Stimulated activated CD4-positive, alpha-beta T cell treated with anti-CD3 and anti-CD28 coated beads, Interleukin-15, amount 100 ng/mL, for 1 hour (primary cell): ENCODE measurements around the gene AHCY.
A peak's percentile ranks its signal among the peaks of the same experiment; 100 is the strongest.
"Not testable (repeated sequence)": the region's sequence is repeated elsewhere in the genome, so short reads cannot be mapped to it uniquely, and the experiment has no call there.

Experiments used
- DNase-seq, 2 donors: peaks; one replicate each; pipeline ENCODE4 v3.0.0-alpha.2; 2020; ENCODE audit warnings: low read depth in 1 of 2, low spot score in 1 of 2

Gene AHCY

DNA sequence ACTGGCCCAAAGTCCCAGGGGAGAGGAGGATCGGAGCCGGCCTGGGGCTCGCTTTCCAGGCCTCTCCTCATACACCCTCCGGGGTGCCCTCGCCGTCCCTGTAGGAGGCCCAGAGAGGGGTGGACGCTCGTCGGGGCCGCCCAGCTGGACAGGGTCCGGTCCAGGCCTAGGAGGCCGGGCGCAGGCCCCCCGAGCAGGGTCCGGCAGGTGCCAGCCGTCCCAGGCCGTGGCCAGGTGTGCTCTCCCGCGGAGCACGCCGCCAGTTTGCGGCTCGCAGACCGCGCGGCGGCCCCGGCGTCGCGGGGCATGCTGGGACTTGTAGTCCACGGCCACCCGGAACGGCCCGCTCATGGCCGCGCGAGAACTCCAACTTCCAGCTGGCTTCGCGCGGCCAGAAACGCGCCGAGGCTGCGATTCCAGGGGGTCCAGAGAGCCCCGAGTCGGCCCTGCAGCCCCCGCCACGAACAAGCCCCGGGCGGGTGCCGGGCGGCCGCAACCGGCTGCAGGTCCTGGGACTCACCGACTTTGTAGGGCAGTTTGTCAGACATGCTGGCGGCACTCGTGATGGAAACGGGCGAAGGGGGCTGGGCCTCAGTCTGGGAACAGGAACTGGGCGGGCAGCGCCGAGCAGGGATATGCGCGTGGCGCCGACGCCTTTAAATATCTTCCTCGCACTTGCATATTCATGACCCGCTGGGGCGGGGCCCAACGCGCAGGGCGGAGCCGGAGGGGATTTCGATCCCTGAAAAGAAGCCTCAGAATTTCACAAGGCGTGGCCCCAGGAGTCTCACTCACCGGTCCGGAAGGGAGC, at the start of gene AHCY:
Gene AHCY (minus strand): TSS at position 633 of the 811 bp plus-strand sequence. CDS start 85 bp downstream, at position 548.
- DNase-seq = peak; percentile 80 to 87

- DNase-seq = no peak
Measured at GRCh38 chr20:34350095-34350494, 46.9 kb upstream of the AHCY start.

DNA sequence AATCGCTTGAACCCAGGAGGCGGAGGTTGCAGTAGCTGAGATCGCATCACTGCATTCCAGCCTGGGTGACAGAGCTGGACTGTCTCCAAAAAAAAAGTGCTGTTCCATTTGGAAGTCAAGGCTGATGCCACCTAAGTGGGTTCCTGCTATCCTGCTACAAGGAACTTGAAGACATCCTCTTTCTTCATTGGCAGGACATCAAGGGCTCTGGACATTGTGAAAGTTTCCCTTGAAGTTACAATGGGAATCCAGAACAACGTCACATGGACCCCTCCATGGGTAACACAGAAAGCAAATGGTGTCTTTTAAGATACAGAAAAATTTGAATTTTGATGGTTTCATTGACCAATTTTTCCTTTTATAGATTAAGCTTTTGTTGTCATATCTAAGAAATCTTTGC, 44.4 kb upstream of the AHCY start:
- DNase-seq = no peak

DNA sequence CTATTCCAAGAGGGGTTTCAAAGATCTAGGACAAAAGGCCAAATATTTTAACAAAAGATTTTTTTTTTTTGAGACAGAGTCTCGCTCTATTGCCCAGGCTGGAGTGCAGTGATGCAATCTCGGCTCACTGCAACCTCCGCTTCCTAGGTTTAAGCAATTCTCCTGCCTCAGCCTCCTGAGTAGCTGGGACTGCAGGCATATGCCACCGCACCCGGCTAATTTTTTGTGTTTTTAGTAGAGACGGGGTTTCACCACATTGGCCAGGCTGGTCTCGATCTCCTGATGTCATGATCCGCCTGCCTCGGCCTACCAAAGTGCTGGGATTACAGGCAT, 43.3 kb upstream of the AHCY start:
- DNase-seq = not testable (repeated sequence)

DNA sequence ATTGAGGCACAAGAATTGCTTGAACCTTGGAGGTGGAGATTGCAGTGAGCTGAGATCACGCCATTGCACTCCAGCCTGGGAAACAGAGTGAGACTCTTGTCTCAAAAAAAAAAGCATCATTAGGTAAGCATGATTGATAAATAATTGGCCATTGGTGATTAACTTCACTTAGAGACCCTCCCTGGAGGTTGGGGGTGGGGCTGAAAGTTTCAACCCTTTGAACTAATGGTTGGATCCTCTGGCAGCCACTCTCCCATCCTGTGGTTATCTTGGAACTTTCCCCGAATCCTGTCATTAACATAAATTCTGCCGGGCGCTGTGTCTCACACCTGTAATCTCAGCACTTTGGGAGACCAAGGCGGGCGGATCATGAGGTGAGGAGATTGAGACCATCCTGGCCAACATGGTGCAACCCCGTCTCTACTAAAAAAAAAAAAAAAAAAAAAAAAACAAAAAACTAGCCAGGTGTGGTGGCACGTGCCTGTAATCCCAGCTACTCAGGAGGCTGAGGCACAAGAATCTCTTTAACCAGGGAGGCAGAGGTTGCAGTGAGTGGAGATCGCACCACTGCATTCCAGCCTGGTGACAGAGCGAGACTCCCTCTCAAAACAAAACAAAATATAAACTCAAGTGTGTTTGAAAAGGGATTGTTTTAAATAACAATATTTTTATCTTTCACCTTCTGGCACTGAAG, 42.8 kb upstream of the AHCY start:
- DNase-seq = not testable (repeated sequence)

GRCh38 chr20:34345402-34345736, 42.2 kb upstream of the AHCY start:
- DNase-seq = no peak

DNA sequence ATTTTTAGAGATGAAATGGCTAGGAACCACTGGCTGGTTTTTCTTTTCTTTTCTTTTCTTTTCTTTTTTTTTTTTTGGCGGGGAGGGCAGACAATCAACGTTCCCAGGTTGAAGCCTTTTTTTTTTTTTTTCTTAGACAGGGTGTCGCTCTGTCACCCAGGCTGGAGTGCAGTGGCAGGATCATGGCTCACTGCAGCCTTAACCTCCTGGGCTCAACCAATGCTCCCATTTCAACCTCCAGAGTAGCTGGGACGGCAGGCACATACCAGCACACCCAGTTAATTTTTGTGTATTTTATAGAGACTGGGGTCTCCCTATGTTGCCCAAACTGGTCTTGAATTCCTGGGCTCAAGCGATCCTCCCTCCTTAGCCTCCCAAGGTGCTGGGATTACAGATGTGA, 41.1 kb upstream of the AHCY start:
- DNase-seq = no peak

GRCh38 chr20:34343458-34344211, 40.5 kb upstream of the AHCY start:
- DNase-seq = no peak

GRCh38 chr20:34341199-34341598, 38.0 kb upstream of the AHCY start:
- DNase-seq = not testable (repeated sequence)

DNA sequence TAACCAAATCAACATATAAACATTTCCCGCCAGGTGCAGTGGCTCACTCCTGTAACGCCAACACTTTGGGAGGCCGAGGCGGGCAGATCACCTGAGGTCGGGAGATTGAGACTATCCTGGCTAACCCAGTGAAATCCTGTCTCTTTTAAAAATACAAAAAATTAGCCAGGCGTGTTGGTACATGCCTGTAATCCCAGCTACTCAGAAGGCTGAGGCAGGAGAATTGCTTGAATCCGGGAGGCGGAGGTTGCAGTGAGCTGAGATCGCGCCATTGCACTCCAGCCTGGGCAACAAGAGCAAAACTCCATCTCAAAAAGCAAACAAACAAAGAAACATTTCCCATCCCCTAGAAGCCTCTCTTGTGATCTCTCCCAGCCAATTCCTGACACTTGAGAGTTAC, 37.6 kb upstream of the AHCY start:
- DNase-seq = not testable (repeated sequence)

DNA sequence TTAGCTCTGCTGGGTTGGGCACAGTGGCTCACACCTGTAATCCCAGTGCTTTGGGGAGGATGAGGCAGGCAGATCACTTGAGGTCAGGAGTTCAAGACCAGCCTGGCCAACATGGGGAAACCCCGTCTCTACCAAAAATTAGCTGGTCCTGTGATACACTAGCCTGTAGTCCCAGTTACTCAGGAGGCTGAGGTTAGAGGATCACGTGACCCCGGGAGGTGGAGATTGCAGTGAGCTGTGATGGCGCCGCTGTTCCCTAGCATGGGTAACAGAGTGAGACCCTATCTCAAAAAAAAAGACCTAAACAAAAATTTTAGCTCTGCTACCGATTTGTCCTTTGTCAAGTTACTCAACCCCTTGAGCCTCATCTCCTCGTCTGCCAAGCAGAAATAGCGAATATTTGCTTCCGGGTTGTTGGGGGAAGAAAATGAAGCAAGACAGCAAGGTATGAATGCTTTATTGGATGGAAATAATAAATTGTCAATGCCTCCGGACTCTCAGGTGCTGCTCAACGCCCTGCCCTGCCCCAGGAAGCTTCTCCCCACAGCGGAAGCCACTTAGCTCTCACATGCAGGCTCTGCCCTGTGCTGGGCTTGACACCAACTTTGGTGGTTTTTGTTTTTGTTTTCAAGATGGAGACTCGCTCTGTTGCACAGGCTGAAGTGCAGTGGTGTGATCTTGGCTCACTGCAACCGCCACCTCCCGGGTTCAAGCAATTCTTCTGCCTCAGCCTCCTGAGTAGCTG, 35.0 kb upstream of the AHCY start:
- no peak for DNase-seq

GRCh38 chr20:34337544-34337943, 34.4 kb upstream of the AHCY start:
- no peak for DNase-seq

DNA sequence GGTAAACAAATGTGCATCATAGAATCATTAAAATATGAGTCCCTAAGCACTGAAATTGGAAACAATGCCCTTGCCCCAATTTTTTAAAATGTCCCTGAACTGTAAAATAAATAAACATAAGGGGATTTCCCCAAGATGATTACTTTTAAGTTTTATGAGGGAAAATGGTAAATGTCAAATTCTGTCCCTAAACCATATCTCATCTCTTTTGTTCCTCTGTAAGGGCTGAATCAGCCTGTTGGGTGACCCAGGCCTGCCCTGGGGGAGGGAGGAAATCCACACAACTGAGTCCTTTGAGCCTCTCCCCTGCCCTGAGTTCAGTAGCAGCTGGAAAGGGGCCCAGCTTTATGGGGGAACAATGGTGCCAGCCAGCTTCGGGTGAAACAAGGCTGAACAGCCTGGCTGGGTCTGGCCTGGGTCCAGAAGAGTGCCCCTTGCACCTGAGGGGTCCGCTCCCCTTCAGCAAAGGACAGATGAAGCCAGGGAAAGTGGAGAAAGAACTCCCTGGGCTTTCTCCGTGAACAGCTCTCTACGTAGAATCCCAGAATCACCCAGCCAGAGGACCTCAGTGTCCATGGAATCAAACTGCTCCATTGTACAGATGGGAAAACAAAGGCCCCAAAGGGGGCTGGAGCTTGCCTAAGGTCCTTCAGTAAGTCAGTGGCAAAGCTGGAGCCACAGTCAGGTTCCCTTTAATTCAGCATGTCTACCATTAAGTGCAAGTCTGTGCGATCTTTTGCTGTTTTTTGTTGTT, 31.7 kb upstream of the AHCY start:
- no peak for DNase-seq

DNA sequence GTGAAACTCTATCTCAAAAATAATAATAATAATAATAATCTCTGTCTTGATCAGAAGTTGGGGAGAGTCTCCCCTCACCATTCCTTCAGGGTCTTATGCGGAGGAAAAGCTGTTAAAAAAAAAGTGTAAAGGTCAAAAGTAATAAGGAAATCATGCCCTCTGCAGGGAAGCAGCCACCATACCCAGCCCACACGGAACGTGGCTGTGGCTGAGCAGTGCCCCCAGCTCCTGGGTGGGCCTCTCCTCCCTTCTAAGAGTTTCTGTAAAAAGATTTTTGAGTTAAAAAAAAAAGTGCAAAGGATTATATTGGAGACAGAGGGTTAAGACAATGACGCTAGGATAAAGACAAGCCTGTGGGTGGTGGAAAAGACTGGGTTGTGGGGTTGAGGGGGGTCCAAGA, 30.6 kb upstream of the AHCY start:
- no peak for DNase-seq

GRCh38 chr20:34332262-34332920, 29.2 kb upstream of the AHCY start:
- DNase-seq = no peak

- DNase-seq = no peak
Measured at GRCh38 chr20:34331838-34332237, 28.7 kb upstream of the AHCY start.

DNA sequence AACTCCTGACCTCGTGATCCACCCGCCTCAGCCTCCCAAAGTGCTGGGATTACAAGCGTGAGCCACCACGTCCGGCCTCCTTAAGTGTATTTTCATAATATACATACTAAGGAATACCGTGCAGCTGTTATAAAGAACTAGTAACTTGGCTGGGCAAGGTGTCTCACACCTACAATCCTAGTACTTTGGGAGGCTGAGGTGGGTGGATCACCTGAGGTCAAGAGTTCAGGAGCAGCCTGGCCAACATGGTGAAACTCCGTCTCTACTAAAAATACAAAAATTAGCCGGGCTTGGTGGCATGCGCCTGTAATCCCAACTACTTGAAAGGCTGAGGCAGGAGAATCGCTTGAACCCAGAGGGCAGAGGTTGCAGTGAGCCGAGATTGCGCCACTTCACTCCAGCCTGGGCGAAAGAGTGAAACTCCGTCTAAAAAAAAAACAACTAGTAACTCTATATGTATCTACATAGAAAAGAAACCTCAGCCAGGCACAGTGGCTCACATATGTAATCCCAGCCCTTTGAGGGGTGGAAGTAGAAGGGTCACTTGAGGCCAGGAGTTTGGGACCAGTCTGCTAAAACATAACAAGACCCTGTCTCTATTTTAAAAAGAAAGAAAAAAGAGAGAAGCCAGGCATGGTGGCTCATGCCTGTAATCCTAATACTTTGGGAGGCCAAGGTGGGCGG, 27.8 kb upstream of the AHCY start:
- not testable (repeated sequence) for DNase-seq

DNA sequence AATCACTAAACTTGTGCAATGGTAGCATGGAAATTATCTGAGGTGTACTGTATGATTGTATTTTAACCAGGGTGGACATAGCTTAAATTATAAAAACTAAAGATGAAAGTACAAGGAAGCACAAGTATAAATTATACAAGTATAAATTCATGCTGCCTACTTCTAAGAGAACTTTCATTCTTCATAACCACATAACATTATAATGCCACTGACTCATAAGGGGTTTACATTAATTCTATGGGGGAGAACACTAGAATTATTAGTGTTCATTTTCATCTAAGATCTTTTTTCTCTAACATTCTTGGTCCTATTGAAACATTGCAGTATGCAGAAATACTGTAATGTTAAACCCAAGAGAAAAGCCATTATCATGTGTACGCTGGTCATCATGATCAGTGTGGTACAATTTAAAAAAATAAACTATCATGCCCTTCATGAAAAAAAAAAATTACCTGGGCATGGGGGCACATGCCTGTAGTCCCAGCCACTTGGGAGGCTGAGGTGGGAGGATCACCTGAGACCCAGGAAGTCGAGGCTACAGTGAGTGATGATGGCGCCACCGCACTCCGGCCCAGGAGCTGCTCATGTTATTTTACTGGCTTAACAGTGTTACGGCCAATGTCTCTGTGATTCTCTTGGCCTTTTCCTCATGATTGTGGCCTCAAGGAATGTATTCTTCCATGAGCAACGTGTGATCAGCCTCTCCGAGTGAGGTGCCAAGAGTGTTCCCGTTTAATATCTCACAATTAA, 25.9 kb upstream of the AHCY start:
- no peak for DNase-seq

GRCh38 chr20:34328207-34328606, 25.1 kb upstream of the AHCY start:
- DNase-seq = not testable (repeated sequence)
